ENCODE measurements around the gene ZNF597.

- TF ChIP-seq CTCF (conservative IDR thresholded peaks at IDR 0.05) = no peak
- TF ChIP-seq ZFX (IDR thresholded peaks at IDR 0.05) = no peak
Observed at GRCh38 chr16:3413730-3414379, 29.4 kb downstream of the ZNF597 start.
